ENCODE results near the gene ENTHD1.

Gene ENTHD1

DNA sequence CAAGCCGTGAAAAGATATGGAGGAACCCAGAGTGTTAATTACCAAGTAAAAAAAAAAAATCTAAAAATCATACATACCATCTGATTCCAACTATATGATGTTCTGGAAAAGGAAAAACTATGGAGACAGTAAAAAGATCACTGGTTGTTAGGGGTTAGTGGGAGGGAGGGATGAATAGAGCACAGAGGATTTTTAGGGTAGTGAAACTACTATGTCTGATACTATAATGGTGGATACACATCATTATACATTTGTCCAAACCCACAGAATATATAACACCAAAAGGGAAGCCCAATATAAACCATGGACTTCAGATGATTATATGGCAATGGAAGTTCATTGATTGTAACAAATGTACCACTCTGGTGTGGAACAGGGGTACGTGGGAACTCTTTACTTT lies 74.1 kb downstream of the ENTHD1 start:
- Histone ChIP-seq H3K27ac (ENCODE audit: low read depth, low read length) (no peak overlapping the region), H3K4me3 (ENCODE audit: low read depth, low read length) (no peak overlapping the region), H3K4me1 (ENCODE audit: control insufficient read depth, insufficient read depth, low read length, unreplicated experiment) (no peaks in the 10 kb centered on the region), H2AFZ (ENCODE audit: low read length, unreplicated experiment) (no peak overlapping the region), H3K79me2 (ENCODE audit: control insufficient read depth, insufficient read depth, low read length, unreplicated experiment) (no peaks in the 10 kb centered on the region), H3K27me3 (ENCODE audit: insufficient read depth, low read length) (peaks cover 13% of the 10 kb centered on the region; the same call in 1 of the 2 replicates), H3K36me3 (ENCODE audit: insufficient read depth, low read length) (no peaks in the 10 kb centered on the region)

DNA sequence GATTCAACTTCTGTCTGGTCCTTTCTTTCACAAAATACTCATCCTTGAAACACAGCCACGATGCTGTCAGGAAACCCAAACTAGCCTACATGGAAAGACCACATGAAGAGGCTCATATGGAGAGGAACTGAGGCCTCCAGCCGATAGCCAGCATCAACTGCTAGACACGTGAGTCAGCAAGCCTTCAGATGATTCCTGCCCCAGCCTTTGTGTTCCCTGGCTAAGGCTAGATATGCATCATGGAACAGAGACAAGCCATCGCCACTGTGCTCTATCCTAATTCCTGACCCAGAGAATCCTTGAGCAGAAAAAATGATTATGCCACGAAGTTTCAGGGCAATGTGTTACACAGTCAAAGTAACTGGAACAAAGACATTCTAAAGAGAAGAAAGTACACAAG lies 75.5 kb downstream of the ENTHD1 start:
- H3K4me1 ChIP-seq (ENCODE audit: control insufficient read depth, insufficient read depth, low read length, unreplicated experiment): no peaks in the 10 kb centered on the region
- no peaks in the 10 kb centered on the region for H3K79me2 ChIP-seq (ENCODE audit: control insufficient read depth, insufficient read depth, low read length, unreplicated experiment)
- H3K27me3 ChIP-seq (ENCODE audit: insufficient read depth, low read length): peaks cover 19% of the 10 kb centered on the region
- H2AFZ ChIP-seq (ENCODE audit: low read length, unreplicated experiment): no peak overlapping the region
- no peak overlapping the region for H3K4me3 ChIP-seq (ENCODE audit: low read depth, low read length)
- H3K36me3 ChIP-seq (ENCODE audit: insufficient read depth, low read length): no peaks in the 10 kb centered on the region
- H3K27ac ChIP-seq (ENCODE audit: low read depth, low read length): no peak overlapping the region

DNA sequence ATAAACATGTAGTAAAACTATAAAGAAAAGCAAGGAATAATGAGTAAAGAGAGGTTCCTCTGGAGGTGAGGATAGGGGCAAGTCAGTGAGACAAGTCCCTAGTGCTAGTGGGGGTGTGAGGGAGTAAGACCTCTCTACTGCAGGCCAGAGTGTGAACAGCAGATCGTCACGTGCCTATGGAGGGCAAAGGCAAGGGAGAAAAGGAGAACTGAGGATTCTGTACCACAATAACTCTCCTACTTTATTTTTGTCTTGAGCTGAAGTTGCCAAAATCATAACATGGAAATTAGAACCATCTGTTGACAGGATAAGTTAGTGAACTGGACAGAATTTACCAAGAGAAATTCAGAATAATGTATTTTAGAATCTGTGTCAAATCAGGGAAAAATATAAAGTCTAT lies 77.6 kb downstream of the ENTHD1 start:
- H2AFZ ChIP-seq (ENCODE audit: low read length, unreplicated experiment): no peak overlapping the region
- H3K4me3 ChIP-seq (ENCODE audit: low read depth, low read length): no peak overlapping the region
- no peaks in the 10 kb centered on the region for H3K36me3 ChIP-seq (ENCODE audit: insufficient read depth, low read length)
- no peaks in the 10 kb centered on the region for H3K79me2 ChIP-seq (ENCODE audit: control insufficient read depth, insufficient read depth, low read length, unreplicated experiment)
- H3K4me1 ChIP-seq (ENCODE audit: control insufficient read depth, insufficient read depth, low read length, unreplicated experiment): no peaks in the 10 kb centered on the region
- H3K27ac ChIP-seq (ENCODE audit: low read depth, low read length): no peak overlapping the region
- H3K27me3 ChIP-seq (ENCODE audit: insufficient read depth, low read length): peaks cover 14% of the 10 kb centered on the region

DNA sequence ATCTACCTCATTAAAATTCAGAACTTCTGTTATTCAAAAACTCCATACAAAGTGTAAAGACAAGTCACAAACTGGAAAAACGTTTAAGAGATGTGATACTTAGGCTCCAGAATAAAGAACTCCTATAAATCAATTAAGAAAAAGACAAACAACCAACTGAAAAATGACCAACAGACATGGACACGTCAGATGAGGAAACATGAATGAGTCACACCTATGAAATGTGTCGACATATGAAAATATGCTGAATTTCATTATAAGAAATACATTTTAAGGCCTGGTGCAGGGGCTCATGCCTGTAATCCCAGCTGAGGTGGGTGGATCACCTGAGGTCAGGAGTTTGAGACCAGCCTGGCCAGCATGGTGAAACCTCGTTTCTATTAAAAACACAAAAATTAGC lies 78.7 kb downstream of the ENTHD1 start:
- Histone ChIP-seq H3K4me3 (ENCODE audit: low read depth, low read length) (no peak overlapping the region), H2AFZ (ENCODE audit: low read length, unreplicated experiment) (no peak overlapping the region), H3K36me3 (ENCODE audit: insufficient read depth, low read length) (no peaks in the 10 kb centered on the region), H3K79me2 (ENCODE audit: control insufficient read depth, insufficient read depth, low read length, unreplicated experiment) (no peaks in the 10 kb centered on the region), H3K27me3 (ENCODE audit: insufficient read depth, low read length) (peaks cover 25% of the 10 kb centered on the region), H3K4me1 (ENCODE audit: control insufficient read depth, insufficient read depth, low read length, unreplicated experiment) (no peaks in the 10 kb centered on the region), H3K27ac (ENCODE audit: low read depth, low read length) (no peak overlapping the region)

DNA sequence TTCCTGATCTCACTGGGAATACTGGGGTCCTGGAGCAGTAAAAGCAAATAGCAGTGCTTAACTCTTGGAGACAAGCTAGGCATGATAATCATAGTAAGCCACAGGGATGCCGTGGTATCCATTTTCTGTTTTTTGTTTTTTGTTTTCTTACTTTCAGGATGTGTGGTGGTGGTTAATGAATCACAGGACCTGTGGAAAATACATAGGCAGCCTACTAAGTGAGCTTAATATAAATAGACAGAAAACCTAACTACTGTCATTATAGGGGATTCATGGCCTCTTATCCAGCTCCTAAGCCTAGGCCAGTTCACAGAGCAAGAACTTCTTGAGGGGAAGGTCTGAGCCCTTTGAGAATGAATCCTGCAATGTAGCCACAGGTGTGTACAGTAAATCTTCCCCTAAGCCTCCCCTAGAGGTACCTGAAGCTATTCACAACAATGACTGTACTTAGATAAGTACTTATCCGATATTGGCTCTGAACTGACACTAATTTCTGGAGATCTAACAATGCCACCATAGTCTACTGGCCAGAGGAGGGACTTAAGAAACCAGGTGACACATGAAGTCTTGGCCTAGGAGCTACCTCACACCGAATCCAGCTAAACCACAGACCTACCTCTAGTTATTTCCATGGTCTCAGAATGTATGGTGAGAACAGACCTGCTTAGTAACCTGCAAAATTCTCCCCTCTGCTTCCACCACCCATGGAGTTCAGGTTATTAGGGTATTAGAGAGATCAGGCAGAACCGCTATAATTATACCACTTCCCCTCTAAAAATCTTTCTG lies 83.6 kb downstream of the ENTHD1 start:
- peaks cover 66% of the 10 kb centered on the region for H3K27me3 ChIP-seq (ENCODE audit: insufficient read depth, low read length)
- H3K27ac ChIP-seq (ENCODE audit: low read depth, low read length): no peak overlapping the region
- no peak overlapping the region for H3K4me3 ChIP-seq (ENCODE audit: low read depth, low read length)
- no peaks in the 10 kb centered on the region for H3K36me3 ChIP-seq (ENCODE audit: insufficient read depth, low read length)
- no peaks in the 10 kb centered on the region for H3K79me2 ChIP-seq (ENCODE audit: control insufficient read depth, insufficient read depth, low read length, unreplicated experiment)
- no peaks in the 10 kb centered on the region for H3K4me1 ChIP-seq (ENCODE audit: control insufficient read depth, insufficient read depth, low read length, unreplicated experiment)
- H2AFZ ChIP-seq (ENCODE audit: low read length, unreplicated experiment): no peak overlapping the region

DNA sequence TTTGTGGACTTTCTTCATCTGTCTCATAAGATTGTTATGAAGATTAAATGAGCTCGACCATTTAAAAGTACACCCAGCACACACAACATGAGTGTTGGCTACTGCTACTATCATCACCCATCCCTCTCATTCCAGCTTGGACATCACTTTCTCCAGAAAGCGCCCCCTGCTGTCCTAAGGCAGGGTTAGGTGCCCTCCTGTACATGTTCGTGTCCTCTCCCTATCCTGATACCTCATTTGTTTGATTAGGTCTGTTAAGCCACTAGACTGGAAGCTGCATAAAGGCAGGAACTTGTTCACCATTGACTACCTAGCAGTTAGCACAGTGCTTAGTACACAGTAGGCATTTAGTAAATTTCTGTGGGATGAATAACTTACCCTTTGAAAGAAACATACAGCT lies 85.5 kb downstream of the ENTHD1 start:
- H3K36me3 ChIP-seq (ENCODE audit: insufficient read depth, low read length): no peaks in the 10 kb centered on the region
- no peaks in the 10 kb centered on the region for H3K4me1 ChIP-seq (ENCODE audit: control insufficient read depth, insufficient read depth, low read length, unreplicated experiment)
- H3K79me2 ChIP-seq (ENCODE audit: control insufficient read depth, insufficient read depth, low read length, unreplicated experiment): no peaks in the 10 kb centered on the region
- H3K27me3 ChIP-seq (ENCODE audit: insufficient read depth, low read length): peaks cover 71% of the 10 kb centered on the region
- H3K4me3 ChIP-seq (ENCODE audit: low read depth, low read length): no peak overlapping the region
- H3K27ac ChIP-seq (ENCODE audit: low read depth, low read length): no peak overlapping the region
- H2AFZ ChIP-seq (ENCODE audit: low read length, unreplicated experiment): no peak overlapping the region

DNA sequence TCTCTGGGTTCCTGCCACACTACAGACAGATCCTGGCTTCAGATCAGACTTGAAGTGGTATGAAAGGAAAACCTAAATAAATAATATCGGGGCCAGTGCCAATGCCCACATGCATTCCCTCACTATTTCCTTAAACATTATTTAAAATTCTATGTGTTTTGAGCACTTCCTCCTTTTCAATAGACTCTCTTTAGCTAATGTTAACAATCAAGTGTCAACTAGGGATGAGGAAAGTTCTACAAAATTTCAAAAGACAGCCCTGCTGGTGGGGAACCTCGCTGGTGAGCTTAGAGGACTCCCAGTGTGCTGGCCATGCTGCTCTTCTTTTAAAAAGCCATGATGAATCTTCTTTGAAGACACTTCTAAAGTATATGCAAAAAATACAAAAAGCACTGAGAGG lies 87.5 kb downstream of the ENTHD1 start:
- Histone ChIP-seq H3K4me1 (ENCODE audit: control insufficient read depth, insufficient read depth, low read length, unreplicated experiment) (no peaks in the 10 kb centered on the region), H3K4me3 (ENCODE audit: low read depth, low read length) (no peak overlapping the region), H3K79me2 (ENCODE audit: control insufficient read depth, insufficient read depth, low read length, unreplicated experiment) (no peaks in the 10 kb centered on the region), H3K36me3 (ENCODE audit: insufficient read depth, low read length) (no peaks in the 10 kb centered on the region), H3K27ac (ENCODE audit: low read depth, low read length) (no peak overlapping the region), H3K27me3 (ENCODE audit: insufficient read depth, low read length) (peaks cover 82% of the 10 kb centered on the region), H2AFZ (ENCODE audit: low read length, unreplicated experiment) (no peak overlapping the region)

DNA sequence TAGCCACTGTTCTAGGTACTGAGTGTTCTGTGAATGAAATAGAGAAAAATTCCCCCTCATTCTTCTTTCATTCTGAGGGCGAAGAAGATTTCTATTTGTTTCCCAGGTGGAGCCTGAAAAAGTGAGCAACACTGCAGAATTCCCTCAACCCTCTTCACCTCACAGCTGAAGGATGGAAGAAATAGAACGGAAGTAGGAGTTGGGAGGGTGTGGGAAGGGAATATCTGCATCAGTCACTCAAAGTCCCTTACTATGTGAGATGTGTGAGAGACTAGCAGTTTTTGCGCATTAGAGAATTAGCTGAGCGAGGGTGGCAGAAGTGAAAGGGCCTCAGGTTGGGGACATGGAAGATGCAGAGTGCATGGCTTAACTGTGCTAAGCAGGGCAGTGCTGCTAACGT lies 88.4 kb downstream of the ENTHD1 start:
- H3K79me2 ChIP-seq (ENCODE audit: control insufficient read depth, insufficient read depth, low read length, unreplicated experiment): no peaks in the 10 kb centered on the region
- no peaks in the 10 kb centered on the region for H3K4me1 ChIP-seq (ENCODE audit: control insufficient read depth, insufficient read depth, low read length, unreplicated experiment)
- H3K36me3 ChIP-seq (ENCODE audit: insufficient read depth, low read length): no peaks in the 10 kb centered on the region
- no peak overlapping the region for H3K4me3 ChIP-seq (ENCODE audit: low read depth, low read length)
- peaks cover 78% of the 10 kb centered on the region for H3K27me3 ChIP-seq (ENCODE audit: insufficient read depth, low read length)
- no peak overlapping the region for H2AFZ ChIP-seq (ENCODE audit: low read length, unreplicated experiment)
- no peak overlapping the region for H3K27ac ChIP-seq (ENCODE audit: low read depth, low read length)

DNA sequence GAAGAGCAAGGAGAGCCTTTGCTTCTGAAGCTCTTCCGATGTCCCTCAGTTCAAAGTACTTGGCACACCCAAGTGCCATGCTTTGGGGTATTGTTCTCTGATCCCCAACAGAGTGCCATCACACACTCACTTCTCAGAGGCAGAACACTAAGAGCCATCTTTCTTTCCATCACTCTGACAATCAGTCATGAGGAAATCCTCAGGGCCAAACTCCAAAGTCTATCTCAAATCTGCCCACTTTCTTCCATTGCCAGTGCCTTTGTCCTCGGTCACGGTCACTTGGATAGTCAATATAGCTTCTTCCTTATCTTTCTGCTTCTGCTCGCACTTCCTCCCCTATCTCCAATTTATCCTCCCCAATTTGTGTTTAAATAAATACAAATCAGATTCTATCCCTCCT lies 90.9 kb downstream of the ENTHD1 start:
- no peaks in the 10 kb centered on the region for H3K36me3 ChIP-seq (ENCODE audit: insufficient read depth, low read length)
- no peaks in the 10 kb centered on the region for H3K79me2 ChIP-seq (ENCODE audit: control insufficient read depth, insufficient read depth, low read length, unreplicated experiment)
- no peak overlapping the region for H3K27ac ChIP-seq (ENCODE audit: low read depth, low read length)
- H2AFZ ChIP-seq (ENCODE audit: low read length, unreplicated experiment): no peak overlapping the region
- H3K4me1 ChIP-seq (ENCODE audit: control insufficient read depth, insufficient read depth, low read length, unreplicated experiment): no peaks in the 10 kb centered on the region
- H3K27me3 ChIP-seq (ENCODE audit: insufficient read depth, low read length): peaks cover 59% of the 10 kb centered on the region
- no peak overlapping the region for H3K4me3 ChIP-seq (ENCODE audit: low read depth, low read length)

DNA sequence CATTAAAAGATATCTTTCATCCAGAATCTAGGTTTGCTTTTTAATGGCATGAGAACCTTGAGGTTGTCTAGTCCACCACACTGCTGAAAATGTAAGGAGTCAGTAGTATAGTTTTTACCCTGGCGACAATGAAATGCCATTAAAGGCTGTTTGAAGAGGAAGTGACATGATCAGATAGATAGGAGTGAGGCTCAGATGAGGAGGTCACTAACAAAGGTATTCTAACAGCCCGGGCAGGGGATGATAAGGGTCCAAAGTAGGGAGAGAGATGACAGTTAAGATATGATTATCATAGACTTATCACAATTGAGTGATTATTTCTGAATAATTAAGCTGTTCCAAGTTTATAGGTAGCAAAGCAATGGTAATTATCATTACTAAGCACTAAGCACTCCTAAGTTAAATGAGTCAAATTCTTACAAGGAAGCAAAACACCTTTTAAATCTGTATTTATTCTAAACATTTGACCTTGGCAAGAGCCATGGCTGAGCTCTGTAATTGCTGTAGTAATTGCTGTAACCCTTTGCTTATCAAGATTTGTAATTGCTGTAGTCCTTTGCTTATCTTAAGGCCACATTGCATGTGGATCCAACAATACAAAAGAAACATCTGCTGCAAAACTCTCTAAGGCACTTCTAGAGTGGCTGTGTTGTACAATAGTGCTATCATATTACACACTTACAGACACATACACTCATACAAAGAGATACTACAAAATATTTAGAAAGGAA lies 92.6 kb downstream of the ENTHD1 start:
- no peak overlapping the region for H3K27ac ChIP-seq (ENCODE audit: low read depth, low read length)
- no peak overlapping the region for H3K4me3 ChIP-seq (ENCODE audit: low read depth, low read length)
- H3K79me2 ChIP-seq (ENCODE audit: control insufficient read depth, insufficient read depth, low read length, unreplicated experiment): no peaks in the 10 kb centered on the region
- no peak overlapping the region for H2AFZ ChIP-seq (ENCODE audit: low read length, unreplicated experiment)
- no peaks in the 10 kb centered on the region for H3K4me1 ChIP-seq (ENCODE audit: control insufficient read depth, insufficient read depth, low read length, unreplicated experiment)
- H3K36me3 ChIP-seq (ENCODE audit: insufficient read depth, low read length): no peaks in the 10 kb centered on the region
- H3K27me3 ChIP-seq (ENCODE audit: insufficient read depth, low read length): peaks cover 44% of the 10 kb centered on the region
